DLD1 (cell line): ENCODE results near the gene STON1.
"Not testable (repeated sequence)": the region's sequence is repeated elsewhere in the genome, so short reads cannot be mapped to it uniquely, and the experiment has no call there.

Source experiments
- in situ Hi-C: cut with HindIII; loops from 2 replicates; pipeline ENCODE4 v1.10.0; 2017; ENCODE audit warnings: low sequenced_read_pairs

Gene STON1

GRCh38 chr2:48568547-48568946 is 38.6 kb downstream of the STON1 start:
- in situ Hi-C loops = no loop called here

GRCh38 chr2:48569433-48569832 is 39.5 kb downstream of the STON1 start:
- in situ Hi-C loops = no loop called here

DNA sequence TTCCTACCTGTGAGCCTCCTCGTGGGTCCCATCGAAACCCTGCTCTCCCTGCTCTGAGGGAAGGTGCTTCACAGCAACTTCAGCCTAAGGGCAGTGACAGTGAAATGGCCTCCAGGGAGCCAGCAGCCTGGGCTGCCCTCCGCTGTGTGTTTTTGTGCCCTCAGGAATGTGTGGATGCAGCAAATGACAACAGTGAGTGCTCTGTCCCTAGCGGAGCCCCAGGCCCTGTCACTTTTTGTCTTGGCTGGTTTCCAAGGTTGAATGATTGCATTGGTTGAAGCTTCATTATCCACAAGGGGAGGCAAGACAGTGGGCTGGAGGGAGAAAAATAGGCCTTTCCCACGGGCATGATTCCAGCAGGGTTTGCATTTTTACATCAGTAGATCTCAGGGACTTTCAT is 42.9 kb downstream of the STON1 start:
- in situ Hi-C loops = no loop called here

- in situ Hi-C loops = no loop called here
Measured at GRCh38 chr2:48574353-48575287, 44.7 kb downstream of the STON1 start.

DNA sequence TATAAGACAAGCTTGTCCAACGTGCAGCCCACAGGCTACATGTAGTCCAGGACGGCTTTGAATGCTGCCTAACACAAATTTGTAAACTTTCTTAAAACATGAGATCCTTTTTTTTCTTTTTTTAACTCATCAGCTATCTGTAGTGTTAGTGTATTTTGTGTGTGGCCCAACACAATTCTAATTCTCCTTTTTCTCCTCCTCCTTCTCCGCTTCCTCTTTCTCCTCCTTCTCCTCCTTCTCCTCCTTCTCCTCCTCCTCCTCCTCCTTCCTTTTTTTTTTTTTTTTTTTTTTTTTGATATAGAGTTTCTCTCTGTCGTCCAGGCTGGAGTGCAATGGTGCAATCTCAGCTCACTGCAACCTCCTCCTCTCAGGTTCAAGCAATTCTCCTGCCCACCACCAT is 48.4 kb downstream of the STON1 start:
- in situ Hi-C loops = no loop called here

DNA sequence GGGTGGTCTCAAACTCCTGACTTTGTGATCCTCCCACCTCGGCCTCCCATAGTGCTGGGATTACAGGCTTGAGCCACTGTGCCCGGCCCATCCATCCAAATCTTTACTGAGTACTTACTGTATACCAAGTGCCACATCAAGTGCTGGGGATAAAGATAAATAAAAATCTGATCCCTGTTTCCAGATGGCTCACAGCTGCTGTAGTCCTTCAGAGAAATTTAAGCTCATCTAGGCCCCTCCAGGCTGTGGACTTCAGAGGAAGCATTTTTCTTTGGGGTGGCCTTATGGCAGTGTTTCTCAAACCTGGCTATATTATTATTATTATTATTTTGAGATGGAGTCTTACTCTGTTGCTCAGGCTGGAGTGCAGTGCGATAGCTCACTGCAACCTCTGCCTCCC is 54.0 kb downstream of the STON1 start:
- in situ Hi-C loops = no loop called here

GRCh38 chr2:48584551-48584950 is 54.6 kb downstream of the STON1 start:
- in situ Hi-C loops = no loop called here

GRCh38 chr2:48586433-48586832 is 56.5 kb downstream of the STON1 start:
- in situ Hi-C loops = no loop called here

DNA sequence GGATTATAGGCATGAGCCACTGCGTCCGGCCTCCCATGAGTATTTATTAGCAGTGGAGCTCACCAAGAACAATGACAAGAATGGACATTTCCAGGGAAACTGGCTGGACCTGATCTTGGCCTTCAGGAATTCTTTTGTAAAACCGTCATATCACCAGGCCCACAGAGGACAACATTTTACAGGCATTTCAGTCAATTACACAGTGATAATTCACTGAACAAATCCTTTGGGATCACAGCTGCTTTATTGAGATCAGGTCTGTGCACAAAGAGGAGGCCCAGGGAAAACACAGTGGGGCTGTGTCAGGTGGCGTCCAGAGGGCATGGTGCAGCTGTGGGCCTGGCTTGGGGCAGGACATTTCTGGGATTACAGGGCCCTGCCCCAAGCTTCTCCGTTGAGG is 57.6 kb downstream of the STON1 start:
- in situ Hi-C loops = no loop called here

DNA sequence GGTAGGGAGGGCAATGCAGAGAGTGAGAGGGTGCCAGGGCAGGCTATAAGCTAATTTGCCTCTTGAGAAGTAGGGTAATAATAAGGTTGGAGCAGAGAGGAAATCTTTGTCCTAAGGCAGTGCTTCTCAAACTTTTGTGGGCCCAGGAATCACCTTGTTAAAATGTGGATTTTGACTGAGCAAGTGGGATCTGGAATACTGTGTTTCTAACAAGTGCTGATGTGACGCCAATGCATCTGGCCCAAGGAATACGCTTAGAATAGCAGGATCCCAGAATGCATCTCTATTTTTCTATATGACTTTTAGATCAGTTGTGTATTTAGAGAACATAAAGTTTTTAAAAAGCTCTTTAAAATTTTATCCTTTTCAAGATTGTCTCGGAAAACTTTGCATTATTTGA is 58.0 kb downstream of the STON1 start:
- in situ Hi-C loops = no loop called here

- in situ Hi-C loops = no loop called here
Measured at GRCh38 chr2:48588745-48589144, 58.8 kb downstream of the STON1 start.

DNA sequence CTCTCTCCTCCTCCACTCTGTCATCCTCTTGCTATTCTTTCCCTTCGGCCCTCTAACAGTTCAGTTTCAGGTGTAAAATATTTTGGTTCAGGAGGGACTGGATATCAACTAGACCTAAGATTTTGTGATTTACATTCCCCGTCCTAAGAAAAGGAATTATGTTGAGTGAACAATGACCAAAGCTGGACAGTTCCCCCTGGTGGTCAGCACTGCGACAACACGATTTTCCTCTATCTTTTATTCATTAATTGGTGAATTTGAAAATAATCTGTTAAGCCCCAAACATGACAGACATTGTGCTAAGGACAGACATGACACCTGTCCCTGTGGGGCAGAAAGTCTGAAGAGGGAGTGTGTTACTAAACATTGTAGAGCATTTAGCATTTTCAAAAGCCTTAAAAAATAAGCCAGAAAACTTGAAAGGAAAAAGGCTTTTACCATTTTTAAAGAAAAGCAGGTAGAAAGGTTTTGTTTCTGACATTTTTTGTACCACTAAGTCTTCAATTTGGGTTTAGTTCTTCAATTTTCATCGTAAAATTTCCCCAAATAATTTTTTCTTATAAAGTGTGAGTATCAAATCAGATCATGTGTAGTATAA is 59.3 kb downstream of the STON1 start:
- in situ Hi-C loops = no loop called here

DNA sequence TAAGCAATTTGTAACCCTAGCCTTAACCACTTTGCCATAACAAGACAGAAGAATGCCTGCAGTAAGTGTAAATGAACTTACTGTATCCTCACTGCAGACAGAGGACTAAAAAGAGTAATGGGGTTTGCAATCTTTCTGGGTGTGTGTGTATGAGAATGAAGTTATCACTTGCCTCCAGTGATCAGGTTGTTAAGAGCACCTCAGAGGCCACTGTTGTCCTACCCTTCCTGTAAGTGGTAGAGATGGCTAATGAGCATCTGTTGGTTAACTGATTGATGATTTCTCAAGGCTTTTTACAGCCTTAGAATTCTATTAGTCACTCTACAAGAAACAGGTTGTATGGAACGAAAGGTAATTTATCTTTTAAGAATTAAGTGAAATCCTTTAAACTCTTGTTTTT is 60.1 kb downstream of the STON1 start:
- in situ Hi-C loops = no loop called here

DNA sequence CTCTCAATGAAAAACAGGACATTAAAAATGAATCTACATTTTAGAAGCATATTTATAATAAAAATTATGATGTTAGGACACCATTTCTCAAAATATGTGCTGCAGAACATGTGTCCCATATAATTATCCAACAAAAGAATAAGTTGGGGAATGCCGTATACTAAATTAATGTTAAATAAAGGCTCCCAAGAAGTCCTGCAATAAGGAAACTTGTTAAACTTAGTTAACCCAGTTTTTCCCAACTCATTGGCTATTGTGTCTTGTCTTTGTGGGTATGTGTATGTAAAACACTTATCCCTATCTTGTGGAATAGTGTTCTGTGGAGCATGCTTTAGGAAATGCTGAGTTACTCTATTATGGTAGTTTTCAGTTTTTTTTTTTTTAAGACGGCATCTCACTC is 62.1 kb downstream of the STON1 start:
- in situ Hi-C loops = no loop called here

- in situ Hi-C loops = not testable (repeated sequence)
Measured at GRCh38 chr2:48596751-48597150, 66.8 kb downstream of the STON1 start.

DNA sequence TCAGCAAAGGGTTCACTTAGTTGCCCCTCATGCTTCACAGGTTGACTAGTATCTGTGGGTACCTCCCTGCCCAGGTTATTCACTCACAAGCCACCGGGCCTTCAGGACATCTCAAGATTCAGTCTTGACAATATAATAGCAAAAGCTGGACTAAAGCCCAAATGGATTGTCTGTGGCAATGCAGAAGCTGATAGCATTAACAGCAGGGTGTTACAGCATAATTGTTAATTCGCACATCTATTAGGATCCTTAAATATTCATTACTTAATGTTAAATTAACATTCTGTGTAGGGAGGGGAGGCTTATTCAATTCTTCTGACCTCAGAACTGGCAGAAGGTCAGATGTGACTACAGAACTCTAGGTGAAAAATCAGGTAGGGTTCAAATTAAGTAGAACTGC is 67.5 kb downstream of the STON1 start:
- in situ Hi-C loops = no loop called here

- in situ Hi-C loops = no loop called here
Measured at GRCh38 chr2:48600204-48600813, 70.4 kb downstream of the STON1 start.

- in situ Hi-C loops = no loop called here
Measured at GRCh38 chr2:48600917-48601316, 71.0 kb downstream of the STON1 start.

DNA sequence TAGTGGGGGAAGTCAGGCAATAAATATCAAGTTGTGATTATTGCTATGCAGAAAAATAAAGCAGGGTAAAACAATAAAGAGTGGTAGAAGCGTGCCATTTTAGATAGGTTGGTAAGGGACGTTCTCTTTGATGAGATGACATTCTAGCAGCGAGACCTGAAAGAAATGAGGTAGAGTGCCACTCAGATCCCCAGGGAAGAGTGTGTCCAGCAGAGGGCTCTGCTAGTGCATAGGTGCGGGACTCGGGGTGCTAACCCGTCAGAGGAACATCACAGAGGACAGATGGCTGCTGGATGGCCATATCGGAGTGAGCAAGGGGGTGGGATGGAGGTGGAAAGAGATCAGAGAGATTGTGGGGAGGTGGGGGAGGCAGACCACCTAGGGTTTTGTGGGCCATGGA is 71.4 kb downstream of the STON1 start:
- in situ Hi-C loops = no loop called here

DNA sequence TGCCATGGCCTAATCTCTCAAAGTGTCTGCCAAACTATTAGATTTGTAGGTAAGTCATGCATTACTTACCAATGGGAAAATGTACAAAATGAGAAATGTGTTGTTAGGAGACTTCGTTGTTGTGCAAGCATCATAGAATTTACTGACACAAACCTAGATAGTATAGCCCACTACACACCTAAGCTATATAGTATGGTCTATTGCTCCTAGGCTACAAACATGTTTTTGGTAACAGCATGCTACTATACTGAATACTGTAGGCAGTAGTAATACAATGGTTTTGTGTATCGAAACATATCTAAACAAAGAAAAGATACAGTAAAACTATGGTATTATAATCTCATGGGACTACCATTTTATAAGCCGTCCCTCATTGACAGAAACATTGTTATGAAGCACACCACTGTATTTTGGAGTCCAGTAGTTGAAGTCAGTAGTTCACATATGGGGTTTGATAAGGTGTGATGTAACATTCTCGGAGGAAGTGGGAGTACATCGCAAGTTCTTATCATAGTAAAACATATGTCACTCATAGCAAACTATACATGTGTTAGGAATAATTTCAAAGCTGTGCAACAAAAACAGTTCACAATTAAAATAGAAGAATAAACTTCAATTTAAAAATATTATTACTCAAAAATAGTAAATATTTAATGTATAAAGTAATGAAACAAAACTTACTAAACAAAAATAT is 75.7 kb downstream of the STON1 start:
- in situ Hi-C loops = no loop called here

- in situ Hi-C loops = no loop called here
Measured at GRCh38 chr2:48607307-48608014, 77.5 kb downstream of the STON1 start.
